Left lobe of liver (tissue), 2 donors: ENCODE results near the gene TOM1L1. TPM values are rescaled to one million over a fixed set of nuclear protein-coding genes. Genes with fewer than 3 reads are reported as not detected.
"Not testable (repeated sequence)": the region's sequence is repeated elsewhere in the genome, so short reads cannot be mapped to it uniquely, and the experiment has no call there.

ENCODE experiments used
- ATAC-seq: fragments of 200-7000 bp; cut with Tn5 transposase; one replicate; pipeline ENCODE4 v1.9.1; 2020; ENCODE audit warnings: mild to moderate bottlenecking, moderate library complexity
- DNase-seq: peaks from one replicate; pipeline ENCODE4 v3.0.0-alpha.2; 2020; ENCODE audit warnings: low spot score
- total RNA-seq: library from RNA; stranded (reverse); gene quantifications from one replicate; pipeline ENCODE4 v1.2.1, GENCODE V29; 2021
- donor health status: DM: no; HTN: no; CAD: no; lungs with moderate emphysema.
- donor health status: DM: no; HTN: yes; CAD: no.

TOM1L1 gene
- total RNA-seq: 55.8 TPM

GRCh38 chr17:54900457-54901229 is at the start of gene TOM1L1:
TSS of gene TOM1L1 (plus strand) at chr17:54900852. CDS start at chr17:54900866, 14 bp downstream.
- DNase-seq: peak; percentile 93
- ATAC-seq: peak; percentile 91

GRCh38 chr17:54859187-54859586 is 41.5 kb upstream of the TOM1L1 start:
- ATAC-seq (peak; percentile 94), DNase-seq (peak; percentile 64)

- ATAC-seq: no peak
- DNase-seq: no peak
These were observed 39.8 kb upstream of the TOM1L1 start for GRCh38 chr17:54860617-54861470.

- no peak for DNase-seq
- no peak for ATAC-seq
These were observed 39.1 kb upstream of the TOM1L1 start for GRCh38 chr17:54861471-54861983.

- ATAC-seq (no peak), DNase-seq (no peak)
These were observed 37.5 kb upstream of the TOM1L1 start for GRCh38 chr17:54863176-54863575.

GRCh38 chr17:54864070-54864469 is 36.6 kb upstream of the TOM1L1 start:
- DNase-seq: no peak
- ATAC-seq: peak; percentile 63

GRCh38 chr17:54864636-54865356 is 35.9 kb upstream of the TOM1L1 start:
- ATAC-seq (peak; percentile 85), DNase-seq (peak; percentile 74)

- DNase-seq: no peak
- no peak for ATAC-seq
These were observed 33.0 kb upstream of the TOM1L1 start for GRCh38 chr17:54867634-54868033.

- no peak for ATAC-seq
- no peak for DNase-seq
These were observed 29.9 kb upstream of the TOM1L1 start for GRCh38 chr17:54870671-54871175.

GRCh38 chr17:54875906-54876305 is 24.7 kb upstream of the TOM1L1 start:
- not testable (repeated sequence) for ATAC-seq, DNase-seq

- DNase-seq (peak; percentile 60), ATAC-seq (peak; percentile 46)
These were observed 23.9 kb upstream of the TOM1L1 start for GRCh38 chr17:54876656-54877195.

GRCh38 chr17:54881255-54881972 is 19.2 kb upstream of the TOM1L1 start:
- DNase-seq (no peak), ATAC-seq (peak; percentile 81)

GRCh38 chr17:54882371-54882770 is 18.3 kb upstream of the TOM1L1 start:
- ATAC-seq (peak; percentile 39), DNase-seq (no peak)

GRCh38 chr17:54882950-54883349 is 17.7 kb upstream of the TOM1L1 start:
- DNase-seq (no peak), ATAC-seq (no peak)

GRCh38 chr17:54883939-54884338 is 16.7 kb upstream of the TOM1L1 start:
- no peak for DNase-seq
- no peak for ATAC-seq

GRCh38 chr17:54887787-54888186 is 12.9 kb upstream of the TOM1L1 start:
- DNase-seq: no peak
- ATAC-seq: peak; percentile 6

GRCh38 chr17:54888254-54888653 is 12.4 kb upstream of the TOM1L1 start:
- ATAC-seq (peak; percentile 61), DNase-seq (no peak)

GRCh38 chr17:54888981-54889380 is 11.7 kb upstream of the TOM1L1 start:
- DNase-seq: no peak
- no peak for ATAC-seq

GRCh38 chr17:54891176-54891821 is 9.4 kb upstream of the TOM1L1 start:
- peak; percentile 85 for ATAC-seq

More at GRCh38 chr17:54891176-54891821, 9.4 kb upstream of the TOM1L1 start:
- no peak for DNase-seq
